Chondrocyte (in vitro differentiated cells): ENCODE data around the gene C1RL. TPM values are rescaled to one million over a fixed set of nuclear protein-coding genes. Genes with fewer than 3 reads are reported as not detected.

Source experiments
- DNase-seq: peaks from one replicate; pipeline ENCODE4 v3.0.0; 2021; ENCODE audit warnings: mixed read lengths, low spot score
- H3K27ac Mint-ChIP-seq: one replicate; pipeline ENCODE4 v1.8.0; 2021; ENCODE audit warnings: mild to moderate bottlenecking, moderate library complexity, mixed read lengths; ENCODE audit not compliant: unreplicated experiment
- H3K27me3 Mint-ChIP-seq: 2 replicates; pipeline ENCODE4 v1.8.0; 2021; ENCODE audit warnings: low read depth, mixed read lengths
- H3K36me3 Mint-ChIP-seq: 2 replicates; pipeline ENCODE4 v1.8.0; 2021; ENCODE audit warnings: low read depth, mixed read lengths
- H3K4me1 Mint-ChIP-seq: 2 replicates; pipeline ENCODE4 v1.8.0; 2021; ENCODE audit warnings: low read depth, mild to moderate bottlenecking, mixed read lengths
- H3K4me3 Mint-ChIP-seq: one replicate; pipeline ENCODE4 v1.8.0; 2021; ENCODE audit warnings: mild to moderate bottlenecking, moderate library complexity, mixed read lengths; ENCODE audit not compliant: unreplicated experiment
- H3K9me3 Mint-ChIP-seq: 2 replicates; pipeline ENCODE4 v1.8.0; 2021; ENCODE audit warnings: low read depth, mixed read lengths
- total RNA-seq: library from RNA; stranded (reverse); gene quantifications from 3 replicates; pipeline ENCODE4 v1.2.1, GENCODE V29; 2021
- TF ChIP-seq, protein P1 (sequence below): fragments of 200-600 bp; sonication (generic); IDR thresholded peaks from 2 replicates; pipeline ENCODE4 v1.5.0; 2021; ENCODE audit warnings: antibody characterized with exemption, mild to moderate bottlenecking, moderate library complexity

Gene C1RL
- total RNA-seq, 1 donor from 2014 or later: 21.0 TPM

DNA sequence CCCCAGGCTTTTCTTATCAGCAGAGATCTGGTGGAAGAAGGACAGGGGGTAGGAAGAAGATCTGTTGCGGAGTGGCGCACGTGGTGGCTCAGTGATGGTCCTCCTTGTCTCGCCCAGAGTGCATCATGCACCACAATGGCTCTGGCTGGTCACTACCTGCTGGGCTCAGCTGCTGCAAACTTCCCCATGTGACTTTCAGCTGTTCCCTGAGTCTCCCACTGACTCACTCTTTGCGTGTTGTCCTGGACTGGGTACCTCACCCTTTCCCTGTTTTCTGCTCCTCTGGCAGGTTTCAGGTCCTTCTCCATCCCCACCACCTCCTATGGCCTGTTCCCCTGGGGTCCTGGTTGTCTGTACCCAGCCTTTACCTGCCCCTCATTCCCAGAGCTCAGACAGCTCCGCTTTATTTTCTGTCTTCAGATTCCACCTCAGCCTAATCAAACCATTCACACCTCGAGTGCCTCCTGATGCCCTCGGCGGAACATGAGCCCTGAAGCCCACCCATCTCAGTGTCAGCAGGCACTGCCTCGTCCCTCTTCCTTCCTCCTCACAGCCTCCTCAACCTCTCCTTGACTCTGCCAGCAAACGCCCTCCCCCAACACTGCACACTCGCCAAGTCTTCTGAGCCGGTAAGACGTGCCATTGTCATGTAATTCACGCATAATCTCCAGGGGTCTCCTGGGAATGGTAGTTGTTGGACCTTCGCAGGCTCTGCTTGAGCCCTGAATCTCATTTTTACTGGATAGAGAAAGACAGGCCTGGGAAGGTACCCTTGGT is 18.6 kb downstream of the C1RL start:
- Mint-ChIP-seq H3K4me3 (no peak overlapping the region), H3K4me1 (peaks cover 13% of the 10 kb centered on the region), H3K36me3 (peaks cover 3% of the 10 kb centered on the region), H3K27me3 (peaks cover 2% of the 10 kb centered on the region), H3K9me3 (no peaks in the 10 kb centered on the region), H3K27ac (no peak overlapping the region)
- TF ChIP-seq, protein P1, sequence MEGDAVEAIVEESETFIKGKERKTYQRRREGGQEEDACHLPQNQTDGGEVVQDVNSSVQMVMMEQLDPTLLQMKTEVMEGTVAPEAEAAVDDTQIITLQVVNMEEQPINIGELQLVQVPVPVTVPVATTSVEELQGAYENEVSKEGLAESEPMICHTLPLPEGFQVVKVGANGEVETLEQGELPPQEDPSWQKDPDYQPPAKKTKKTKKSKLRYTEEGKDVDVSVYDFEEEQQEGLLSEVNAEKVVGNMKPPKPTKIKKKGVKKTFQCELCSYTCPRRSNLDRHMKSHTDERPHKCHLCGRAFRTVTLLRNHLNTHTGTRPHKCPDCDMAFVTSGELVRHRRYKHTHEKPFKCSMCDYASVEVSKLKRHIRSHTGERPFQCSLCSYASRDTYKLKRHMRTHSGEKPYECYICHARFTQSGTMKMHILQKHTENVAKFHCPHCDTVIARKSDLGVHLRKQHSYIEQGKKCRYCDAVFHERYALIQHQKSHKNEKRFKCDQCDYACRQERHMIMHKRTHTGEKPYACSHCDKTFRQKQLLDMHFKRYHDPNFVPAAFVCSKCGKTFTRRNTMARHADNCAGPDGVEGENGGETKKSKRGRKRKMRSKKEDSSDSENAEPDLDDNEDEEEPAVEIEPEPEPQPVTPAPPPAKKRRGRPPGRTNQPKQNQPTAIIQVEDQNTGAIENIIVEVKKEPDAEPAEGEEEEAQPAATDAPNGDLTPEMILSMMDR: no peak
- no peak for DNase-seq

DNA sequence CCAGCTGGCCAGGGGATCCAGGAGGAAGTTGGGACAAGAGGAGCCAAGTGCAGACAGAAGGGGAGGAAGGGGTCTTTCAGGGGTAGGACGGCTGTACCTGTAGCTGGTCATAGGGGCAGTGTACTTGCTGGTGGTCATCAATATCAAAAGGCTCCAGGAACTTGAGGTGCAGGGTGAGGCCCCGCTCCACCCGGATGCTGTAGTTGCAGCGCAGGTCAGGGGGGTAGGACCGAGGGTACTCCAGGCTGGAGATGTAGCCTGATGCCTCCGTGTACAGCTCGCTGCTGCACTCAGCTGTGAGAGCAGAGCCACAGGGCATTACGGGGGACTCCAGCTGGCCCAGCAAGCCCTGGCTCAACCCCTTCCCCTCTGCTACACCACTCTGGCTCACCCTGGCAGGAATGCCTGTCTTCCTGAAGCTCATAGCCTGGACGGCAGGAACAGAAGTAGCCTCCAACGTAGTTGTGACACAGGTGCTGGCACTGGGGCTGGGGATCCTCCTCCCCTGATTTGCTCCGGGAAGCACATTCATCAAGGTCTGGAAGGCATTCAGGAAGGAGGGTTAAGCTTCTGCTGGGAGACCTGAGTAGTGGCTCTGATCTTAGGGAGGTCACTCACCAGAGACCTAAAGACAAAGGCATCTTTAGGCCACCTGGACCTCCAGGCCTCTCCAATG is 19.7 kb downstream of the C1RL start:
- Mint-ChIP-seq H3K27me3 (peaks cover 2% of the 10 kb centered on the region), H3K4me3 (no peak overlapping the region), H3K4me1 (peaks cover 13% of the 10 kb centered on the region), H3K36me3 (peaks cover 3% of the 10 kb centered on the region), H3K27ac (no peak overlapping the region), H3K9me3 (no peaks in the 10 kb centered on the region)
- TF ChIP-seq, protein P1: no peak
- DNase-seq: no peak

DNA sequence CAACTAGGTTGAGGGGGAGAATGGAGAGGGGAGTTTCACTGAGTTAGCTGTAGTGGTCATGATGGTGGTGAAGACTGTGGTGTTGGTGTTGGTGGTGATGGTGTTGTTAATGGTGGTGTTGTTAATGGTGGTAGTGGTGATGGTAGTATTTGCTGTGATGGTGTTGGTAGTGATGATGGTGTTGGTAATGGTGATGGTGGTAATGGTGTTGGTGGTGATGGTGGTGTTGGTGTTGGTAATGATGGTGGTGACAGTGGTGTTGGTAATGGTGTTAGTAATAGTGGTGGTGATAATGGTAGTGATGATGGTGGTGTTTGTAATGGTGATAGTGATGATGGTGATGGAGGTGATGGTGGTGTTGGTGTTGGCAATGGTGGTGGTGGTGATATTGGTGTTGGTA is 25.9 kb downstream of the C1RL start:
- DNase-seq: no peak
- Mint-ChIP-seq H3K27ac (no peak overlapping the region), H3K27me3 (no peaks in the 10 kb centered on the region), H3K9me3 (peaks cover 3% of the 10 kb centered on the region), H3K4me1 (peaks cover 11% of the 10 kb centered on the region), H3K36me3 (peaks cover 5% of the 10 kb centered on the region), H3K4me3 (no peak overlapping the region)
- TF ChIP-seq, protein P1: no peak

DNA sequence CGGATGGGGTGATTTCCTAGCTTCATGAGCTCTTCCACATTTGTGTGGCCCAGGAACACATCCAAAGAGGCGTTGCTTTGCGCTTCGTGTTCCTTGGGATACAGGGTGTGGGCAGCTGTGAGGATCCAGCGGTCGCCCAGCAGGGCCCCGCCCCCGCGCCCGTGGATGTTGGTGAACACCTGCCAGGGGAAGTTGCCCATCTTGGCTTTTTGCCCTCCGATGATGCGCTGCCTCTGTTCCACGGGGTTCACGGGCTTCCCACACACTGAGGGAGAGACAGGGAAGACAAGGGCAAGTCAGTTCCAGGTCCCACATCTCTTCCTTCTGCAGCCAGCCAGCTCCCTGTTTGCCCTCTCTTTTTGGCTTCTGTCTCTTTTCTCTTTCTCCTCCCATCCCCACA is 28.0 kb downstream of the C1RL start:
- TF ChIP-seq, protein P1: no peak
- no peak overlapping the region for H3K4me3 Mint-ChIP-seq
- H3K9me3 Mint-ChIP-seq: peaks cover 3% of the 10 kb centered on the region
- peaks cover 11% of the 10 kb centered on the region for H3K4me1 Mint-ChIP-seq
- no peak overlapping the region for H3K27ac Mint-ChIP-seq
- no peak for DNase-seq
- H3K36me3 Mint-ChIP-seq: peaks cover 5% of the 10 kb centered on the region
- no peaks in the 10 kb centered on the region for H3K27me3 Mint-ChIP-seq

DNA sequence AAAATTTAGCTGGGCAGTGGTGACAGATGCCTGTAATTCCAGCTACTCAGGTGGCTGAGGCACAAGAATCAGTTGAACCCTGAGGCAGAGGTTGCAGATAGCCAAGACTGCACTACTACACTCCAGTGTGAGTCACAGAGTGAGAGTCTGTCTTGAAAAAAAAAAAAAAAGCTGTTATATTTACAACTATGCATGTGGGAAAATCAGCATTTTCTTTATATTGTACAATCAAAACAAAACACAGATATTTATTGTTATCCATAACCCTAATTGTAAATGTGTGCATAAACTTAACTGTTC is 29.2 kb downstream of the C1RL start:
- DNase-seq: no peak
- Mint-ChIP-seq H3K27ac (peak overlapping the region; percentile 90), H3K4me1 (peaks cover 11% of the 10 kb centered on the region), H3K9me3 (peaks cover 3% of the 10 kb centered on the region), H3K27me3 (no peaks in the 10 kb centered on the region), H3K36me3 (peaks cover 5% of the 10 kb centered on the region), H3K4me3 (no peak overlapping the region)
- TF ChIP-seq, protein P1: no peak
